EH (cell line): Measurements from ENCODE around the gene SH3GL2.

Experiments used
- DNase-seq: peaks from one replicate; pipeline ENCODE4 v3.0.0-alpha.2; 2015; ENCODE audit warnings: low read depth

The SH3GL2 gene

DNA sequence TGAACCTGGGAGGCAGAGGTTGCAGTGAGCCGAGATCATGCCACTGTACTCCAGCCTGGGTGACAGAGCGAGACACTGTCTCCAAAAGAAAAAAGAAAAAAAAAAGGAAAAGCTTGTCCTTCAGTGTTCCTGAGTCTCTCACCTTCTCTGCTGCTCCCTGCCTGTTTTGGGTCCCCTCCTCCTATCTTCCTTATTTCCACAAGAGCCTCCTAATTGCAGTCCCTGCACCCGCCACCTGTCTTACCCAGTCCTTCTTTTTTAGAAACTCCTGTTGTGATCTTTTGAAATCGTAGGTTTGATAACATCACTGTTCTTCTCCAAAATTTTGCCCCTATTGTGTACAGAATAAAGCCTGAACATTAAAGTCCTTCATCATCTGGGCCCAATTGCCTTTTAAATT, 234.9 kb downstream of the SH3GL2 start:
- no peak for DNase-seq

DNA sequence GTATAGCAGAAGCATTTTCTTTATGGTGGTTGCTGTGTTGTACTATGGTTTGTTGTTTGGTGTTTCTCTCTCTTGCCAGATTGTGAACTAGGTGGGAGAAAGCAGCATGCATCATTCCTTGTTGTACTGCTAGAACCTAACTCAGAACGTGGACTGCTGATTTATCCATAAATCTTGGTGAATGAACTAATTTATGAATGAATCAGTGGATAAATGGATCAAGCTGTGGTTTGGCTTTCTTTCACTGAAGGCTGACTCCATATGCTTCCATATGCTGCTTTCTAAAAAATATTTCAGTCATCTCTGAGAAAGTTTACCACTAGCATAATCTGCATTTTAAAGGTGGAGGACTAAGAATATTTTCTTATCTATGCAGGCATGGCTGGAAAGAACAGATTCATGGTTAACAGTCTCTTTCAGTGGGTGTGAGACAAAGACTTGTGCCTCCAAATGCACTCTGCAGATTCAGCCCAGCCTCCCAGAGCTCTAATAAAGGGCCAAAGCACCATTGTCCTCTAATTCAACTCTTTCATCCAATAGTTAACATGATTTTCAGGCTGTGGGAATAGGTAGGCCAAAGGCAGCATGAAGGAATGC, 237.7 kb downstream of the SH3GL2 start:
- no peak for DNase-seq

DNA sequence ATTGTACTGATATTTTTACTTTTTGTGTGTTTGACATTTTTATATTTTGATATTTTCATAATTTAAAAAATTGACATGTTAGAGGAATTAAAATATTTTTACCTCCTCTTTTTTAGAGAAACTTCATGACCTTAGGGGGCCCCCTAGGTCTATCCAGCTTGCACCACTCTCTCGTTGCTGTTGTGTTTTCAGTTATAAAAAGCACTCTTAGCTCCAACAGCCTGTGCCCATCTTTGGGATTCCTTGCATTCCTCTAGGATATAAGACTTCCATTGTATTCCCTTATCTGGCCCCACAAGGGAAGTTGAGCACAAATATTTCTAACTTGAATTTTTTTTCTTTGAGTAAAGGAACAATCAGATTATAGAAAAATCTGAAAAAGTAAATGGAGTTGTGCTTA, 245.3 kb downstream of the SH3GL2 start:
- DNase-seq: peak; percentile 13

DNA sequence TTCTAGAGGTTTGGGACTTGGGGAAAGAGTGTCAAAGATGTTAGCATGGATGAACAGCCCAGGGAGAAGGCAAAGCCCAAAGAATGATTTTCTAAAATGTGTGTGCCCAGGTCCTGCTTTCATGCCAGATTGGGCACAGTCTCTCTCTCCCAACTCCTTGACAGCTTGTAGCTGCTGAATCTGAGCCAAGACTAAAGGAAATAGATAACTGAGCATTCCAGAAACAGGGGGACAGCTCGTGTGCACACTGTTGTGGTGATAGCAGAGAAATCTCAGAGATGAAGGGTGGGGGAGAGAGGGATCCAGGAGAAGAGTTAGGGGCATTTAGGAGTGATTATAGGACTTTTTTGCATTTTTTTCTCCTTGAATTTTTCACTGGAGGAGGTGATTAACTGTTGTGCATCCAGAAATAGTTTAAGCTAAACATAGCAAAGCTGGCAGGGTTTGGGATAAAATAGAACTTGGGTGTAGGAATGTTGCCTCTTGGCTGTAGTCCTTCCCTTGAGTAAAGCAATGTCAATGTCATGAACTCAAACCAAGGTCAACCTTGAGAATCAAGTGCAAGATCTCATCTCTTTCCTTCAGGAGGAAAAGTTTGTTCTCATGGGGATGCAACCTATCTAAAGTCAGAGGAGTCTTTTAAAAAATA, 245.9 kb downstream of the SH3GL2 start:
- no peak for DNase-seq

DNA sequence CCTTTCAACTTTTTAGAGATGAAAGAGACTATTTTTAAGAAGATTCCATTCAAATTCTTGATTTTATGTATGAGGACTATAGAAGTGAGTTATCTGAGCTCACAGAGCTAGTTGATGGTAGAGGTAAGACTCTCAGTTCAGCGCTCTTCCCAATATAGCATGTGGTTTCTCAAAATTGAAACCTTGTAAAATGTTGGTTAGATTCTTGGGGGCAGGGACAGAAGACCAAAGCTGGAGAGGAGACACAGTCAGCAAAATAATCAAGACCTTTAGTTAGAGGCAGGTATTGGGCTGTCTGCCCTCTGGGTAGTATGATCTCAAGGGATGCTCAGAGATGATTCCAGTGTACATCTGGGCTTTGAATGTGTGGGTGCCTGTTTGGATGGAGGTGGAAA, 246.4 kb downstream of the SH3GL2 start:
- no peak for DNase-seq

DNA sequence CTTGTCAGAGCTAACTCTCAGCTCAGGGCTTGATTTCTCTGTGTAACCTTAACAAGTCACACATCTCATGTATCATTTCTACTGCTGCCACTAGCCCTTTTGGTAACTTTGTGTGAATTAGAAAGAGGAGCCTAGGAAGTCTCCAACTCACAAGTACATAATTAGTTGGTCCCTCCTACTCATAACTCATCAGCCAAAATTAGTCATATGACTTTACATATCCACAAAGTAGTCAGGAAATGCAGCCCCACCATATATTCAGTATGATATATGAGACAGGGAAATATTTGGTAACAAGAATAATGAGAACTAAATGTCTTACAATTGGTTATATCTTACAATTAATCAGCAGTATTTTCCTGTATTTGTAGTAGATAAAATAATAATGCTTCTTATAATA, 250.2 kb downstream of the SH3GL2 start:
- DNase-seq: no peak

DNA sequence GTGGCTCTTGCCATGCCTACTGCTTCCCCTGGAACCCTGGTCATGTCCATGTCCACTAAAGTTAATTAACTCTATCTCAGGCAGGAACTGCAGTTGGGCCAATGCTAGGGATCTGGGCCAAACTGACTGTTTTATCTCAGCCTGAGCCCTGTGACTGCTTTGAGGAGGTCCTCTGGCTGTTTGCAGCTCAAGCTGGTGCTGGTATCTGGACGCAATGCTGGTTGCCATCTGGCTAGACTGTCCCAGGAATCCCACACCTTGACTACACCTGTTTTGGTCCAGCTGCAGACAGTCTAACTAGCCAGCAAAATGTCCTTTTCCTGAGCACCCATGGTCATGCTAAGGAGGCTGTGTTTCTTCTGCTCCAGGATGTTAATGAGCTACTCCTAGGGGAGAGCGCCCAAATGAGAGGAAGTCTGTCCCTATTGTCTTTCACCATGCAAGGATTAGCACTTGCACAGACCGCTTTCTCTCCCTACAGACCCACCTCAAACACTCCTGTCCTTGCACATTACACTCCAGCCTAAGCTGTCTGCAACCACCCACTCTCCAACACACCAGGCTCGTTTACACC, 251.0 kb downstream of the SH3GL2 start:
- DNase-seq: no peak

DNA sequence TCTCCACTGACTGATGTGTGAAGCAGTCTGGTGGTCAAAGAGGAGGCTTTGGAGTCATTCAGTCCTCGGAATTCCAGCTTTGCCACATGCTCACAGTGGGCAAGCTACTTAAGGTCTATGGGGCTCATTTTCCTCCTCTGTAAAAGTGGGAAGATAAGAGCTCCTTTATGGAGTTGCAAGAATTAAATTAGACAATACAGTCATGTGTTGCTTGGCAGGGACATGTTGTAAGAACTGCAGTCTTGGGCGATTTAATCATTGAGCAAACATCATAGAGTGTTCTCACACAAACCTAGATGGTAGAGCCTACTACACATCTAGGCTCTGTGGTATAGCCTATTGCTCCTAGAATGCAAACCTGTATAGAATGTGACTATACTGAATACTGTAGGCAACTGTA, 253.9 kb downstream of the SH3GL2 start:
- no peak for DNase-seq

DNA sequence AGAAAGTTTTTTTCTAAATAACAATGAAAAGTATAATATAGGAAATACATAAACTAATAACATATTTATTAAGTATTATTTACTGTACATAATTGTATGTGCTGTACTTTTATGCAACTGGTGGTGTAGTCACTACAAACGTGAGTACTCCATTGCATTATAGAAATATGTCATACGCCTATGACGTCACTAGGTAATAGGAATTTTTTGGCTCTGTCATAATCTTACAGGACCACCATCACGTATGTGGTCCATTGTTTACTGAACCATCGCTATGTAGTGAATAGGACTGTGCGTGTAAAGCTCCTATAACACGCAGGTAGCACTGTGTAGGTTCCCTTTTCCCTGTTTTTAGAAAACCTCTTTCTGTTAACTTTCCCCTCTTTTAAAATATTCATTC, 255.0 kb downstream of the SH3GL2 start:
- no peak for DNase-seq

DNA sequence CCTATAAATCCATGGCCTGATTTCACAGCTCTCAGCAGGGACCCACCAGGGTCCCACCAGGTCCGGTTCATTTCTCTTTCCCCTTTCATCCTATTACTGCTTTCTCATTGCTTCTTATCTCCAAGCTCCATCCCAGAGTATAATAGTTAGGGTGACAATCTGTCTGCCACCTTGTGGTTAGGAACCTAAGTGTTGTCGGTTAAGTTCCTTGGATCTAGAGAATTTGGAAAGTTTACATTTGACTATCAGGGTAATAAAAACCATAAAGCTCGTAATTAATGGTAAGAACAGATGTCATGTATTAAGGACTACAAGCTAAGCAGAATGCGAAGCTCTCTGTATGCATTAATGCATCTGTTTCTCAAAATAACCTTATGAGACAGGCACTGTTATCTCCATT, 259.1 kb downstream of the SH3GL2 start:
- DNase-seq: peak; percentile 11

DNA sequence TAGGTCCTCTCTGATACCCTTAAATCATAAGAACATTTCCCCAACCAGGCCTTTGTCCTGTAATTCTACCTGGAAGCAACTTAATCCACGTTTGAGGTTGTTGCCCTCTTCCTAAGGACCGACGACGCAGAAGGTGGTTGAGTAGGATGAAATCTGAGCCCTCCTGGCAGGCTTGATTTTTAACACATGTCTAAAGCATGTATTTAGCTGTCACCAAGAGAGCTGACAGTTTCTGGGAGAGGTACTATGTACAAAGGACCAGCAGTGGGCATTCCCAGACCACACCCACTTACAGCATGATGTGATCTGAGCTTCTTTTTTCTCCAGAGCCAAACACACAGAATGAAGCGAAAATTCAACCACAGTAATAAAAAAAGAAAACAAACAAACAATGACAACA, 260.9 kb downstream of the SH3GL2 start:
- DNase-seq: no peak

DNA sequence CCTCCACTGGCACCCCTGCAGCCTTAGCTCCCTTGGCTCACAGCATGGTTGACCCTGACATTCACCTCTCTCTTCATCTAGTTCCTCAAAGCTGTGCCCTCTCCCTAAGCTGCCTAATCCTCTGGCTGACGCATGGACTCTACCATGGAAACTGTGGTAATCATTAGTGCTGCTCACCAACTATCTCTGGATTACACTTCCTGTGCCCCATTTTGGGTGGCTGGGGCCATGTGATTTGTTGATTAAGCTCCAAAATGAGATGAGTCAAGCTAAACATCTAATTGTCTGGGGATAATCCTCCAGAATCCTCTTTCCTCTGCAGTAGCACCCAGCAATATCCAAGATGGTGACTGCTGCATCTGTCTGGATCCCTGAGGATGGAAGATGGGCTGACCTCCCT, 264.4 kb downstream of the SH3GL2 start:
- no peak for DNase-seq
